Thyroid gland (tissue), 4 donors: Measurements from ENCODE around the gene CREG2. TPM values are rescaled to one million over a fixed set of nuclear protein-coding genes. Genes with fewer than 3 reads are reported as not detected.

Experiments used
- DNase-seq, 2 donors: peaks; one replicate each; pipeline ENCODE4 v3.0.0-alpha.2; 2019
- H3K27ac ChIP-seq, 3 donors: fragments of 200-600 bp; sonication (generic); 1 replicate in 2 of 3; 2 replicates in 1 of 3; pipeline ENCODE4 v1.5.1; 2016 to 2019; ENCODE audit warnings: mild to moderate bottlenecking in 1 of 3, moderate library complexity in 1 of 3
- H3K27me3 ChIP-seq: fragments of 200-600 bp; sonication (generic); one replicate; pipeline ENCODE4 v1.5.1; 2019
- H3K36me3 ChIP-seq, 2 donors: fragments of 200-600 bp; sonication (generic); one replicate each; pipeline ENCODE4 v1.5.1; 2016 to 2019
- H3K4me1 ChIP-seq, 2 donors: fragments of 200-600 bp; sonication (generic); one replicate each; pipeline ENCODE4 v1.5.1; 2017 to 2019
- H3K4me3 ChIP-seq, 3 donors: fragments of 200-600 bp; sonication (generic); replicated peaks in 1 of 3; 1 replicate in 2 of 3; 2 replicates in 1 of 3; pipeline ENCODE4 v1.5.1; 2016; ENCODE audit warnings: mild to moderate bottlenecking in 1 of 3
- H3K9me3 ChIP-seq: fragments of 200-600 bp; sonication (generic); one replicate; pipeline ENCODE4 v1.5.1; 2017
- CTCF ChIP-seq, 6 experiments: fragments of 200-600 bp in 3 of 6; fragments of 450-650 bp in 3 of 6; sonication (generic) in 3 of 6; IDR thresholded peaks; one replicate each; pipeline ENCODE4 v1.5.1; 2016 to 2019; ENCODE audit warnings: antibody characterized with exemption in 6 of 6, mild to moderate bottlenecking in 2 of 6, inconsistent platforms in 1 of 6, moderate library complexity in 1 of 6
- POLR2A ChIP-seq, 2 donors: fragments of 450-650 bp; IDR thresholded peaks; one replicate each; pipeline ENCODE4 v1.6.1; 2017; ENCODE audit warnings: antibody characterized with exemption in 2 of 2, mild to moderate bottlenecking in 2 of 2, moderate library complexity in 1 of 2
- WGBS, 2 donors: methylation state at CpG; one replicate each; pipeline ENCODE4 v1.1.5; 2017; 5-methylcytosine and 5-hydroxymethylcytosine counted together
- intact Hi-C: fragments of 100-400 bp; cut with DNase I; formaldehyde crosslinking; loops from one replicate; pipeline ENCODE4 v1.15.1; 2023
- total RNA-seq, 4 donors: library from RNA; depleted of rRNA; stranded (reverse); fragments of >200 nt; gene quantifications; one replicate each; pipeline ENCODE4 v1.2.3, GENCODE V29; 2016

CREG2 gene
- total RNA-seq, 4 donors from 2014 or later, result not detected

DNA sequence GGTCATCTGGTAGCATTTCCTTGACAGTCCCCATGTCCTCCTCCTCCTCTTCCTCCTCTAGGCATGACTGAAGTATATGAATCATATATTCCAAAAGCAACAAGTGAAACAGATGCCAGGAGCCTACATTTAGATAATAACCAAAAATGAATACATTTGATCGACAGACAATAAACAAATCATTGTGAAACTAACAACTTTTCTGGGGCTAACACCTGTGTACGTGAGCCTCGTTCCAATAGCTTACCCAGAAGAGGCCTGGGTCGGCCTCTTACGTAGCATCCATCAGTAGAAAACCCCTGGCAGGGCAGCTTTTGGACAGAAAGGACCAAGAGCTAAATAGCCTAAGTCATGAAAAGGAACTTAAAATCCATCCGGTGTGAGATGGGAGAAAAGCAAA, 15.3 kb upstream of the CREG2 start:
- WGBS, 2 donors, result 97% methylated on average over 6 of the region's 6 CpGs
- no peak overlapping the region for H3K4me3 ChIP-seq
- H3K36me3 ChIP-seq, result no peaks in the 10 kb centered on the region
- H3K4me1 ChIP-seq, result peaks cover 0 to 4% of the 10 kb centered on the region in 2 donors
- intact Hi-C loops, result no loop called here
- no peaks in the 10 kb centered on the region for H3K9me3 ChIP-seq
- DNase-seq, result no peak
- TF ChIP-seq CTCF (IDR thresholded peaks at IDR 0.05) (no peak), POLR2A (IDR thresholded peaks at IDR 0.05) (no peak)
- H3K27ac ChIP-seq, result no peak overlapping the region
- H3K27me3 ChIP-seq, result no peaks in the 10 kb centered on the region

GRCh38 chr2:101401906-101402305, 14.6 kb upstream of the CREG2 start:
- intact Hi-C loops, result no loop called here
- 80 to 81% methylated on average over 5 of the region's 5 CpGs for WGBS, 2 donors
- peaks cover 0 to 4% of the 10 kb centered on the region in 2 donors for H3K4me1 ChIP-seq

DNA sequence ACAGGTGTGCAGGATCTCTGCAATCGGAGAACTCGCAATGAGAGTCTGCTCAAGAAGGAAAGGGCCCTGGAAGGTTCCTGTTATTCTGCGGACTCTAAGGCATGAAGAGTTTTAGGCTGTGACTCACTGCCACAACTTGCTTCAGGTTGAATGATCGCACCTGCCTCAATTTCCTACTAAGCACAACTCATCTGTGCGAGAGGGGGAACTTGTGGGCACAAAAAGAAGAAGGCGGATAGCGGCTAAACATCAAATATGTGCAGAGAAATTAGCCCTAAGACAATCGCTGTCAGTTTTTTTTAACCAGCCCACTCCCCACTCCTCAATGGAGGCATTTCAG, 14.0 kb upstream of the CREG2 start:
- WGBS, 2 donors, result 85 to 91% methylated on average over 8 of the region's 8 CpGs
- TF ChIP-seq POLR2A (IDR thresholded peaks at IDR 0.05), result no peak

More at GRCh38 chr2:101401906-101402305, 14.6 kb upstream of the CREG2 start:
- Histone ChIP-seq H3K9me3 (no peaks in the 10 kb centered on the region), H3K4me3 (no peak overlapping the region), H3K27me3 (no peaks in the 10 kb centered on the region), H3K36me3 (no peaks in the 10 kb centered on the region), H3K27ac (no peak overlapping the region)
- DNase-seq, result no peak
- TF ChIP-seq CTCF (IDR thresholded peaks at IDR 0.05) (no peak), POLR2A (IDR thresholded peaks at IDR 0.05) (no peak)

GRCh38 chr2:101400506-101401325, 13.4 kb upstream of the CREG2 start:
- DNase-seq, result peak; percentile 15 to 51
- TF ChIP-seq CTCF (IDR thresholded peaks at IDR 0.05) (no peak), POLR2A (IDR thresholded peaks at IDR 0.05) (no peak)
- Histone ChIP-seq H3K9me3 (no peaks in the 10 kb centered on the region), H3K36me3 (no peaks in the 10 kb centered on the region), H3K4me3 (no peak overlapping the region), H3K27me3 (no peaks in the 10 kb centered on the region), H3K27ac (no peak overlapping the region), H3K4me1 (peaks cover 0 to 4% of the 10 kb centered on the region in 2 donors)
- intact Hi-C loops, result no loop called here
- 63 to 67% methylated on average over 18 of the region's 18 CpGs for WGBS, 2 donors

More for the DNA sequence above, 14.0 kb upstream of the CREG2 start:
- Histone ChIP-seq H3K9me3 (no peaks in the 10 kb centered on the region), H3K27ac (no peak overlapping the region), H3K36me3 (no peaks in the 10 kb centered on the region), H3K27me3 (no peaks in the 10 kb centered on the region), H3K4me3 (no peak overlapping the region), H3K4me1 (peaks cover 0 to 4% of the 10 kb centered on the region in 2 donors)
- no peak for DNase-seq
- intact Hi-C loops, result no loop called here

DNA sequence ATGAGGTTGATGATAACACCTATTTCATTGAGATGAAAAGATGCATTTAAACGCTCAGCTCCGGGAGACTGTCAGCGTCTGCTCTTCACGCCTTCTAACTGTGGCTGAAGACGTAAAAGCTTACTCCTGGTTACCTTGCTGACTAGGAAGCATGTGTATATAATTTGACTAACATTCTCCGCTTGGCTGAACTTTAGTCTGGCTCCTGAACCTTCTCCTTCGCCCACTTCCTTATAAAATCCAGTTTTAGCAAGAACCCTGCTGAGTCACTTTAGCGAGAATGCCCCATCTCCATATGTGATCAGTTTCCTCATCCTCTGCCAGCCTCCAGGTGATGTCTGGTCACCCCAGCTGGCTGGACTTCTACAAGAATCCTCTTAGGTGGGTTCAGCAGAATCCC, 12.7 kb upstream of the CREG2 start:
- H3K36me3 ChIP-seq, result no peaks in the 10 kb centered on the region
- no peak overlapping the region for H3K4me3 ChIP-seq
- no peak for DNase-seq
- H3K4me1 ChIP-seq, result peaks cover 0 to 4% of the 10 kb centered on the region in 2 donors
- no peak for TF ChIP-seq POLR2A (IDR thresholded peaks at IDR 0.05)
- TF ChIP-seq CTCF (IDR thresholded peaks at IDR 0.05), result no peak
- H3K9me3 ChIP-seq, result no peaks in the 10 kb centered on the region
- 62 to 72% methylated on average over 8 of the region's 8 CpGs for WGBS, 2 donors
- no peak overlapping the region for H3K27ac ChIP-seq
- H3K27me3 ChIP-seq, result no peaks in the 10 kb centered on the region
- intact Hi-C loops, result no loop called here
